CD4-positive, alpha-beta memory T cell (primary cell): Measurements from ENCODE around the gene MLN. TPM values are rescaled to one million over a fixed set of nuclear protein-coding genes. Genes with fewer than 3 reads are reported as not detected.
A peak's percentile ranks its signal among the peaks of the same experiment; 100 is the strongest.

Experiments used
- CTCF ChIA-PET: fragments of 350-600 bp; sonication (Branson Sonifier 250); formaldehyde crosslinking; loops from one replicate; lab custom pipeline; 2021; ENCODE audit warnings: inconsistent platforms; ENCODE audit not compliant: partially characterized antibody; lab: Charles Lee
- POLR2A ChIA-PET: fragments of 350-600 bp; sonication (Branson Sonifier 250); formaldehyde crosslinking; loops from one replicate; lab custom pipeline; 2021; ENCODE audit not compliant: partially characterized antibody; lab: Charles Lee
- DNase-seq, 5 donors: peaks; one replicate each; pipeline versions ENCODE4 v3.0.0 to v3.0.0-alpha.2; 2020 to 2022; ENCODE audit warnings: mixed read lengths in 1 of 5
- H3K27ac ChIP-seq: one replicate; pipeline ENCODE4 v1.7.0; 2013; ENCODE audit warnings: low read depth, low read length
- H3K27me3 ChIP-seq: 2 replicates; pipeline ENCODE4 v1.7.0; 2013; ENCODE audit warnings: mild to moderate bottlenecking, low read length, moderate library complexity; ENCODE audit not compliant: insufficient read depth
- H3K36me3 ChIP-seq: 2 replicates; pipeline ENCODE4 v1.7.0; 2013; ENCODE audit warnings: mild to moderate bottlenecking, low read length, moderate library complexity; ENCODE audit not compliant: insufficient read depth
- H3K4me1 ChIP-seq: 2 replicates; pipeline ENCODE4 v1.7.0; 2013; ENCODE audit warnings: mild to moderate bottlenecking, low read length, moderate library complexity; ENCODE audit not compliant: insufficient read depth
- H3K4me3 ChIP-seq, 2 donors: one replicate each; pipeline ENCODE4 v1.7.0; 2013; ENCODE audit warnings: low read length in 2 of 2, mild to moderate bottlenecking in 1 of 2
- H3K9me3 ChIP-seq, 2 donors: one replicate each; pipeline ENCODE4 v1.7.0; 2013; ENCODE audit warnings: low read length in 2 of 2, control low read depth in 1 of 2; ENCODE audit not compliant: control insufficient read depth in 1 of 2
- H3K27ac Mint-ChIP-seq, 7 donors: one replicate each; pipeline ENCODE4 v1.8.0; 2020 to 2021; ENCODE audit warnings: mixed read lengths in 7 of 7, mild to moderate bottlenecking in 6 of 7, inconsistent platforms in 3 of 7, moderate library complexity in 3 of 7
- H3K27me3 Mint-ChIP-seq, 2 donors: one replicate each; pipeline ENCODE4 v1.8.0; 2020 to 2021; ENCODE audit warnings: mixed read lengths in 2 of 2
- H3K36me3 Mint-ChIP-seq, 2 donors: one replicate each; pipeline ENCODE4 v1.8.0; 2020 to 2021; ENCODE audit warnings: mixed read lengths in 2 of 2, inconsistent platforms in 1 of 2, mild to moderate bottlenecking in 1 of 2
- H3K4me1 Mint-ChIP-seq, 4 donors: one replicate each; pipeline ENCODE4 v1.8.0; 2020 to 2021; ENCODE audit warnings: mixed read lengths in 4 of 4, mild to moderate bottlenecking in 1 of 4
- H3K4me3 Mint-ChIP-seq, 8 donors: one replicate each; pipeline ENCODE4 v1.8.0; 2020 to 2021; ENCODE audit warnings: mixed read lengths in 8 of 8, mild to moderate bottlenecking in 7 of 8, moderate library complexity in 6 of 8, inconsistent platforms in 3 of 8
- H3K9me3 Mint-ChIP-seq, 8 donors: one replicate each; pipeline ENCODE4 v1.8.0; 2020 to 2021; ENCODE audit warnings: mixed read lengths in 8 of 8, mild to moderate bottlenecking in 5 of 8, inconsistent platforms in 3 of 8, moderate library complexity in 1 of 8
- intact Hi-C: fragments of 100-400 bp; cut with micrococcal nuclease; formaldehyde crosslinking; loops from one replicate; pipeline ENCODE4 v1.15.1; 2023
- polyA plus RNA-seq, 2 donors: library from polyadenylated mRNA; unstranded; fragments of 300-500 nt; fragmentation: Illumina TruSeq; gene quantifications; one replicate each; pipeline ENCODE4 v1.2.3, GENCODE V29; 2021
- total RNA-seq, 2 experiments: library from RNA; stranded (reverse); gene quantifications; one replicate each; pipeline ENCODE4 v1.2.3, GENCODE V29; 2021

The MLN gene
- total and polyA plus RNA-seq, 4 experiments from 2014 or later, result not detected

DNA sequence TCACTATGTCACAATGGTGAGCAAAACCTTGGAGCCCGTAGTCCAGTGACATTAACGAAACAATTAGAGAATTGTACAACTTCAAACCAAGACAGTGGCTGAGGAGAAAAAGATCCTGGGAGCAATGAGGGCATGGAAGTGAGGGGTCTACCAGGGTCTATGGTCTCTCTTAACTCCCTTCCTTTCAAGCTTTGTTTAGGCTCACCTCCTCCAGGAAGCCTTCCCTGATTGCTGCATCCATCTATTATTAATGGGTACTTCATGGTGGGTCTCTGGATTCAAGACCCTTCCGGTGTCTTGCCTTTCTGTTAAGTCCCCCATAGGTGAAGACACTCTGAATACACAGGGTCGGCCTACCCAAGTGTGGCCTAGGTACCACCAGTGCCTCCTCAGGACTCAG, 38.1 kb upstream of the MLN start:
- H3K27me3 ChIP-seq, result no peaks in the 10 kb centered on the region
- intact Hi-C loops, result no loop called here
- Mint-ChIP-seq H3K36me3 (no peaks in the 10 kb centered on the region), H3K27me3 (no peaks in the 10 kb centered on the region), H3K27ac (no peak overlapping the region), H3K4me3 (no peak overlapping the region), H3K4me1 (peaks cover 8 to 17% (median 13%) of the 10 kb centered on the region in 4 donors), H3K9me3 (peaks cover 0 to 5% (median 1%) of the 10 kb centered on the region in 8 donors)
- POLR2A ChIA-PET, result no interaction called here
- no peaks in the 10 kb centered on the region for H3K36me3 ChIP-seq
- no peaks in the 10 kb centered on the region for H3K9me3 ChIP-seq
- H3K4me3 ChIP-seq, result no peak overlapping the region
- CTCF ChIA-PET, result no interaction called here
- peaks cover 18% of the 10 kb centered on the region for H3K4me1 ChIP-seq
- no peak overlapping the region for H3K27ac ChIP-seq
- no peak for DNase-seq

DNA sequence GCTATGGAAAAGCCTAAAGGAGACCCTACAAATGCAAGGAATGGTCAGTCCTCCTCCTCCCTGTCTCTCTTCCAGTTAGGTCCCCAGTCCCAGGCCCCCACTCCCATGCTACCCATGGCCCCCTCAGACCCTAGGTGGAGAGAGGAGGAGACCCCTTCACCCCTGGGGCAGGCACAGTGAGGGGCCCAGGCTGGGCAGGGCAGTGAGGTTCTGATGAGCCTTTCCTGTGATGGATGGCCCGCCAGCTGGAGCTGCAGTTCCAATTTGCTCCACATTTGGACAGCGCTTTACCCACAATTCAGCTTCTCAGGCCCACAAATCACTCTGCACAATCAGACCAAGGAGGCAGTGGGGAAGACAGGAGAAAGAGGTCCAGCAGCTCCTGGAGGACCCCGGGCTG, 37.3 kb upstream of the MLN start:
- H3K36me3 ChIP-seq, result no peaks in the 10 kb centered on the region
- H3K27me3 ChIP-seq, result no peaks in the 10 kb centered on the region
- Mint-ChIP-seq H3K27me3 (no peaks in the 10 kb centered on the region), H3K9me3 (peaks cover 0 to 6% (median 1%) of the 10 kb centered on the region in 8 donors), H3K36me3 (no peaks in the 10 kb centered on the region), H3K4me3 (no peak overlapping the region), H3K4me1 (peaks cover 8 to 17% (median 13%) of the 10 kb centered on the region in 4 donors), H3K27ac (no peak overlapping the region)
- DNase-seq, result no peak
- no peak overlapping the region for H3K4me3 ChIP-seq
- intact Hi-C loops, result no loop called here
- ChIA-PET POLR2A (interaction anchor here (2.2 kb wide), 1 partner anchor 20 kb away, joined by 10 read pairs; no protein-coding TSS in a partner anchor), CTCF (interaction anchor here (1.6 kb wide), 1 partner anchor 9 kb away, joined by 5 read pairs; no protein-coding TSS in a partner anchor)
- H3K9me3 ChIP-seq, result no peaks in the 10 kb centered on the region
- peaks cover 18% of the 10 kb centered on the region for H3K4me1 ChIP-seq
- H3K27ac ChIP-seq, result no peak overlapping the region

DNA sequence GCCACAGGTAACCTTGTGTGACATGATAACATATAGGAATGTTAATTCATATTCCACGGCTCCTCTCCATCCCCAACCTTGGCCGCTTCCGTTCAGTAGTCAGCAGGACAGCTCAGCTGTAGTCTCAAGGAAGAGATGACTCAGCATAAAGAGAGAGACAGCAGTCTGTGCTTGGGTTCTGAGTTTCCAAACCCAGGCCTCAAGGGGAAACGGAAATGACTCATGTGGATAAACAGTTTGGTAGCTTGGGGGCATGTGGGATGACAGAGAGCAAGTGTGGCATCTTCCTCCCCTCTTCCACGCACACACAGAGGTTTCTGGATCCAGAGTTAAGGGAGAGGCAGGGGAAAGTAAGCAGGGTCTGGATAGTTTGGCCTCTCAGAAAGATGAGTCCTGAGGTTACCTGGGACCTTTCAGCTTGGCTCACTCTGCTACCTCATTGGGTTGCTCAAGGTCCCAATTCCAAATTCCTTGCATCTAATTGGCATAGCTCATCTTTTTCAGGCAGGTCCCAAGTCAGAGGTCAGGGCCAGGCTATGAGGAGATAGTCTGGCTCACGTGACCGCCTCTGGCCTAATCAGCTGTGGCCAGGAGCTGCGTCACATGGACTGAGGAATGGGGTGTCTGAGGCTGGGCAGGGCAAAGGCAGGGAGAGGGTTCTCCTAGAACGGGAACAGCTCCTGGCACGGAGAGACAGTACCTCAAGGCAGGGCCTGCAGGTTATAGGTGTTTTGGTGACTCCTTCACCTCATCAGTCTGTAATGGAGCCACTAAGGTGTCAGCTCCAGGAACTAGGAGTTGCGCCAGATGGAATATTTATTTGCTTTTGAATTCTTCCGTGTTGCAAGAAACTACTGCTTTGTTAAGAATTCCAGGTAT, 36.5 kb upstream of the MLN start:
- peak in 2 of 5 donors; percentile 24 to 49 for DNase-seq
- CTCF ChIA-PET, result interaction anchor here (0.8 to 1.6 kb wide), 2 partner anchors 10 to 21 kb away, joined by 3 to 5 read pairs; no protein-coding TSS in a partner anchor

DNA sequence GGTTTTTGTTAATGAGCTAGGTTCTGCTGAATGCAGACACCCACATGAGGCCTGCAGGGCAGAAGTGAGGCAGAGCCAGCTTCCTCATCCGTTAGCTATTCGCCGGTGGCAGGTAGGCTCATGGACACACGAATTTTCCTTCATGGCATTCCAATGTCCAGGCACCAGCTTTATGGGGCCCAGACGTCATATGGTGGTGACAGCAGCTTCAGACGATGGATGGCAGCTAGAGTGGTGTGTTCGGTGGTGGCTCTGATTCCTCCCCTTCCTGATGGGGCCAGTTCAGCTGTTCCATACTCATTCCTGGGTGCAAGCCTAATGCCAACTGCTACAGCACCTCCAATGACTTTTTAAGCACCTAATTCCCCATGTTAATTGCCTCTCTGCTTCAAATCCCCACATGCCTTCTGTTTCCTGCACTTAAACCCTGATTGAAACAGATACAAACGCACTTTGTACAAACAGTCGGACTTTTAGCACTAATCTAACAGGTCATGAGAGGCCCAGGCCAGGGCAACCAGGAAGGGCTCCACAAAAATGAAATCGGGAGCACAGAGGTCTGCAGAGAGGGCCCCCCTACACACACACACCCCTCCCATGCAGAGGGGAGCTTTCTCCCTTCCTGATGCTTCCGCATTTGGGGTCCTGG, 35.7 kb upstream of the MLN start:
- Histone ChIP-seq H3K36me3 (no peaks in the 10 kb centered on the region), H3K27ac (no peak overlapping the region), H3K4me1 (peaks cover 18% of the 10 kb centered on the region), H3K9me3 (no peaks in the 10 kb centered on the region), H3K27me3 (no peaks in the 10 kb centered on the region), H3K4me3 (no peak overlapping the region)
- peaks cover 0 to 2% of the 10 kb centered on the region in 2 donors for H3K27me3 Mint-ChIP-seq
- H3K9me3 Mint-ChIP-seq, result peaks cover 0 to 7% (median 1%) of the 10 kb centered on the region in 8 donors
- peaks cover 8 to 17% (median 12%) of the 10 kb centered on the region in 4 donors for H3K4me1 Mint-ChIP-seq
- ChIA-PET CTCF (interaction anchor here (0.6 to 0.8 kb wide), 2 partner anchors 22 to 68 kb away, joined by 3 read pairs; no protein-coding TSS in a partner anchor), POLR2A (interaction anchor here (1.2 to 2.2 kb wide), 4 partner anchors 9 to 22 kb away, joined by 3 to 10 read pairs (median 4); no protein-coding TSS in a partner anchor)
- intact Hi-C loops, result no loop called here
- no peak overlapping the region for H3K4me3 Mint-ChIP-seq
- H3K27ac Mint-ChIP-seq, result peak overlapping the region in 1 of 7 donors; percentile 0
- H3K36me3 Mint-ChIP-seq, result no peaks in the 10 kb centered on the region
- no peak for DNase-seq

More for the DNA sequence above, 36.5 kb upstream of the MLN start:
- Mint-ChIP-seq H3K4me1 (peaks cover 8 to 17% (median 12%) of the 10 kb centered on the region in 4 donors), H3K4me3 (peak overlapping the region in 1 of 8 donors; percentile 44), H3K27me3 (peaks cover 0 to 1% of the 10 kb centered on the region in 2 donors), H3K27ac (peak overlapping the region in 1 of 7 donors; percentile 0), H3K36me3 (no peaks in the 10 kb centered on the region), H3K9me3 (peaks cover 0 to 7% (median 1%) of the 10 kb centered on the region in 8 donors)
- Histone ChIP-seq H3K36me3 (no peaks in the 10 kb centered on the region), H3K27me3 (no peaks in the 10 kb centered on the region), H3K4me3 (no peak overlapping the region), H3K4me1 (peaks cover 18% of the 10 kb centered on the region), H3K27ac (no peak overlapping the region), H3K9me3 (no peaks in the 10 kb centered on the region)
- POLR2A ChIA-PET, result interaction anchor here (0.7 to 2.2 kb wide), 5 partner anchors 8 to 21 kb away, joined by 3 to 10 read pairs (median 3); no protein-coding TSS in a partner anchor
- intact Hi-C loops, result no loop called here

DNA sequence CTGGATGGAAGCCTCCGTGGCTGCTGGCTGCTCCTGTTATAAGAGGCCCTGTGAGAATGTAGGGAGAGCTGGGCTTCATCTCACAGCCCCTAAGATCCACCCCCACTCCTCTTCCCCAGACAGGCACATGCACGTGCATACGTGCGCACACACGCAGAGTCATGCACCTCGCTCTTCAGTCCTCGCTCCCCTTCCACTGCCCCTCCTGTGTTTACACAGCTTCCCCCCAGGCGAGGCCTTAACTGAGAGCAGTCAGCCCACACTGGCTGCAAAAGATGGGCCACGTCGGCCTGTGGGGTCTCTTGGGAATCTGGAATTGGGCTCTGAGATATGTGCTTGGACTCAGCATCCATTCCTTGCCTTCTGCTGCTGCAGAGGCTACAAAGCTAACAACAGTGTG, 35.2 kb upstream of the MLN start:
- Histone ChIP-seq H3K9me3 (no peaks in the 10 kb centered on the region), H3K27ac (no peak overlapping the region), H3K27me3 (no peaks in the 10 kb centered on the region), H3K4me1 (peaks cover 18% of the 10 kb centered on the region), H3K4me3 (no peak overlapping the region), H3K36me3 (no peaks in the 10 kb centered on the region)
- Mint-ChIP-seq H3K27me3 (peaks cover 0 to 2% of the 10 kb centered on the region in 2 donors), H3K9me3 (peaks cover 0 to 7% (median 1%) of the 10 kb centered on the region in 8 donors), H3K4me3 (no peak overlapping the region), H3K27ac (peak overlapping the region in 1 of 7 donors; percentile 39), H3K36me3 (no peaks in the 10 kb centered on the region), H3K4me1 (peaks cover 8 to 17% (median 12%) of the 10 kb centered on the region in 4 donors)
- intact Hi-C loops, result no loop called here
- DNase-seq, result no peak
- CTCF ChIA-PET, result interaction anchor here (0.8 kb wide), 1 partner anchor 23 kb away, joined by 3 read pairs; no protein-coding TSS in a partner anchor
- POLR2A ChIA-PET, result interaction anchor here (1.2 to 1.3 kb wide), 3 partner anchors 9 to 18 kb away, joined by 3 to 6 read pairs (median 3); no protein-coding TSS in a partner anchor

DNA sequence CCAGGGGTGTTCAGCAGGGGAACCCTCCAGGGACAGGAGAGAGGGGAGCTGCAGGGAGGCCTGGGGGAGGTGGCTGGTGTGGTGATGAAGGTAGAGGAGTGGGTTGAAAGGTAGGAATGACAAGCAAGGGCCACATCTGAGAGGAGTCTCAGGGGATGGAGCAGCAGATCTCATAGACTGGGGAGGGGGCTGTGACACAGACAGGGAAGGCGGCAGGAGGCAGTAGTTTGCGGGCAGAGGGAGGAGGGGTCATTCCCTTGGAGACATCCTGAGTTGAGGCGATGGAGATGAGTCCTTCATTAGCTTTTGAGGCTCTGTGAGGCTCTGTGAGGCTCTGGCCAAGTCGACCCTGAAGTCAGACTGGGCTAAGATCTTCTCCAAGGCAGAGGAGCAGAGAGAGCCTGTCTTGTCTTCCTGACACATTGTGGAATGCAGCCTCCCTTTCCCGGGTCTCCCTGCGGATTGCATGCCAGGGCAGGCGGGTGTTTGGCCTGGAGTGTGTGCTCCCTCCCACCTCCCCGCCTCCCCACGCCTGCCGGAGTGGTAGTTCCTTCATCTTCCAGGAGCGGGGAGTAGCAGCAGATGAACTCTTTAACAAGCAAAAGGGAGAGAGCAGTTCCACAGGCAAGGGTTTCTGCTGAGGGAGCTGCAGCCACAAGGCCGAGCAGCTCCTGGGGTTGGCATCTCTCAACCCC, 34.3 kb upstream of the MLN start:
- no peaks in the 10 kb centered on the region for H3K9me3 ChIP-seq
- H3K4me3 Mint-ChIP-seq, result no peak overlapping the region
- no peaks in the 10 kb centered on the region for H3K27me3 ChIP-seq
- no peak overlapping the region for H3K27ac Mint-ChIP-seq
- H3K4me1 ChIP-seq, result peaks cover 18% of the 10 kb centered on the region
- intact Hi-C loops, result no loop called here
- peaks cover 0 to 2% of the 10 kb centered on the region in 2 donors for H3K27me3 Mint-ChIP-seq
- POLR2A ChIA-PET, result no interaction called here
- H3K9me3 Mint-ChIP-seq, result peaks cover 0 to 7% (median 1%) of the 10 kb centered on the region in 8 donors
- CTCF ChIA-PET, result no interaction called here
- no peaks in the 10 kb centered on the region for H3K36me3 Mint-ChIP-seq
- no peaks in the 10 kb centered on the region for H3K36me3 ChIP-seq
- H3K27ac ChIP-seq, result no peak overlapping the region
- H3K4me1 Mint-ChIP-seq, result peaks cover 8 to 17% (median 12%) of the 10 kb centered on the region in 4 donors
- DNase-seq, result no peak
- no peak overlapping the region for H3K4me3 ChIP-seq
